IMR-90 (cell line): ENCODE results near the gene TATDN2. TPM values are rescaled to one million over a fixed set of nuclear protein-coding genes. Genes with fewer than 3 reads are reported as not detected.

Experiments
- ATAC-seq: fragments of 200-7000 bp; cut with Tn5 transposase; 2 replicates; pipeline ENCODE4 v1.9.1; 2020; ENCODE audit warnings: low read depth, mild to moderate bottlenecking, moderate library complexity
- BruUV-seq: library from RNA; stranded (reverse); fragments of 400-500 nt; replicated peaks from 2 replicates; lab custom pipeline; 2021; lab: Mats Ljungman, UMichigan
- CTCF ChIA-PET: fragments of 300-600 bp; formaldehyde crosslinking; extraction: SDS; loops from one replicate; lab custom pipeline; 2021; ENCODE audit warnings: antibody characterized with exemption; lab: Yijun Ruan, JAX
- POLR2A ChIA-PET: fragments of 300-600 bp; sonication (Branson Sonifier 250); formaldehyde crosslinking; loops from one replicate; lab custom pipeline; 2022; ENCODE audit warnings: antibody characterized with exemption; ENCODE audit not compliant: unreplicated experiment; lab: Charles Lee
- DNase-seq: peaks from one replicate; pipeline ENCODE4 v3.0.0; 2013
- H2AFZ ChIP-seq: replicated peaks from 2 replicates; pipeline ENCODE3; 2013; ENCODE audit warnings: low read length, mild to moderate bottlenecking; ENCODE audit not compliant: poor library complexity
- H2AK5ac ChIP-seq: 2 replicates; pipeline ENCODE4 v1.6.1; 2013; ENCODE audit warnings: low read depth, low read length, inconsistent platforms
- H2AK9ac ChIP-seq: replicated peaks from 2 replicates; pipeline ENCODE3; 2013; ENCODE audit warnings: mild to moderate bottlenecking, low read depth, low read length, moderate library complexity; ENCODE audit not compliant: poor library complexity
- H2BK120ac ChIP-seq: 2 replicates; pipeline ENCODE4 v1.6.1; 2013; ENCODE audit warnings: low read depth, low read length, inconsistent platforms
- H2BK15ac ChIP-seq: 3 replicates; pipeline ENCODE4 v1.6.1; 2013; ENCODE audit warnings: low read depth, low read length, inconsistent platforms
- H2BK20ac ChIP-seq: 2 replicates; pipeline ENCODE4 v1.6.1; 2013; ENCODE audit warnings: low read depth, mild to moderate bottlenecking, inconsistent platforms, low read length, moderate library complexity
- H2BK5ac ChIP-seq: 2 replicates; pipeline ENCODE4 v1.6.1; 2013; ENCODE audit warnings: mild to moderate bottlenecking, low read depth, low read length, inconsistent platforms; ENCODE audit not compliant: poor library complexity, severe bottlenecking
- H3K14ac ChIP-seq: replicated peaks from 2 replicates; pipeline ENCODE4 v1.6.1; 2013; ENCODE audit warnings: low read depth, low read length, inconsistent platforms
- H3K18ac ChIP-seq: 2 replicates; pipeline ENCODE4 v1.6.1; 2013; ENCODE audit warnings: low read depth, low read length, control low read depth
- H3K23ac ChIP-seq: 2 replicates; pipeline ENCODE4 v1.6.1; 2013; ENCODE audit warnings: low read depth, low read length, inconsistent platforms
- H3K27ac ChIP-seq: 2 replicates; pipeline ENCODE4 v1.5.1; 2013; ENCODE audit warnings: mild to moderate bottlenecking, control low read depth, low read length; ENCODE audit not compliant: insufficient read depth
- H3K27me3 ChIP-seq: 2 replicates; pipeline ENCODE4 v1.6.1; 2013; ENCODE audit warnings: low read length; ENCODE audit not compliant: control insufficient read depth, insufficient read depth
- H3K36me3 ChIP-seq: 2 replicates; pipeline ENCODE4 v1.6.1; 2013; ENCODE audit warnings: low read length, mixed read lengths; ENCODE audit not compliant: control insufficient read depth, insufficient read depth
- H3K4ac ChIP-seq: 2 replicates; pipeline ENCODE4 v1.6.1; 2013; ENCODE audit warnings: low read depth, low read length, inconsistent platforms
- H3K4me1 ChIP-seq: 2 replicates; pipeline ENCODE4 v1.6.1; 2013; ENCODE audit warnings: low read length, mixed read lengths; ENCODE audit not compliant: control insufficient read depth, insufficient read depth
- H3K4me2 ChIP-seq: 2 replicates; pipeline ENCODE4 v1.6.1; 2013; ENCODE audit warnings: low read depth, mild to moderate bottlenecking, control low read depth, low read length, moderate library complexity
- H3K4me3 ChIP-seq: 2 replicates; pipeline ENCODE4 v1.5.1; 2013; ENCODE audit warnings: low read depth, mild to moderate bottlenecking, control low read depth, low read length, moderate library complexity; ENCODE audit not compliant: insufficient read depth
- H3K56ac ChIP-seq: 2 replicates; pipeline ENCODE4 v1.6.1; 2013; ENCODE audit warnings: low read length, inconsistent platforms; ENCODE audit not compliant: insufficient read depth; ENCODE audit errors: extremely low read depth
- H3K79me1 ChIP-seq, 2 experiments: 2 replicates each; pipeline ENCODE4 v1.6.1; 2013; ENCODE audit warnings: low read length in 2 of 2, inconsistent platforms in 1 of 2, low read depth in 1 of 2
- H3K9ac ChIP-seq: 2 replicates; pipeline ENCODE4 v1.6.1; 2013; ENCODE audit warnings: low read depth, low read length, control low read depth
- H3K9me1 ChIP-seq: 2 replicates; pipeline ENCODE4 v1.6.1; 2013; ENCODE audit warnings: low read length, inconsistent platforms; ENCODE audit not compliant: insufficient read depth
- H3K9me3 ChIP-seq: 2 replicates; pipeline ENCODE4 v1.6.1; 2013; ENCODE audit warnings: low read length; ENCODE audit not compliant: control insufficient read depth, insufficient read depth
- H4K20me1 ChIP-seq: 2 replicates; pipeline ENCODE4 v1.6.1; 2013; ENCODE audit warnings: low read length, inconsistent platforms; ENCODE audit not compliant: insufficient read depth
- H4K5ac ChIP-seq: 2 replicates; pipeline ENCODE4 v1.6.1; 2013; ENCODE audit warnings: mild to moderate bottlenecking, low read depth, low read length, control low read depth
- H4K8ac ChIP-seq, 2 experiments: 2 replicates each; pipeline ENCODE4 v1.6.1; 2013; ENCODE audit warnings: low read depth in 2 of 2, low read length in 2 of 2, control low read depth in 1 of 2, inconsistent platforms in 1 of 2
- H4K91ac ChIP-seq: 2 replicates; pipeline ENCODE4 v1.6.1; 2013; ENCODE audit warnings: low read depth, low read length, inconsistent platforms; ENCODE audit not compliant: insufficient read depth
- CTCF ChIP-seq: conservative IDR thresholded peaks from 2 replicates; pipeline ENCODE4 v1.5.1; 2012; ENCODE audit warnings: mild to moderate bottlenecking, low read depth, low read length, improper control_type of control experiment
- ELK1 ChIP-seq: fragments of 150-350 bp; IDR thresholded peaks from 2 replicates; pipeline ENCODE4 v1.6.1; 2016; ENCODE audit warnings: low read depth, mild to moderate bottlenecking, low read length, moderate library complexity, borderline replicate concordance
- POLR2A ChIP-seq: IDR thresholded peaks from 2 replicates; pipeline ENCODE4 v1.6.1; 2012; ENCODE audit warnings: mild to moderate bottlenecking, low read depth, low read length
- WGBS, 2 experiments: methylation state at CpG; one replicate each; pipeline versions ENCODE4 v1.1.5 to v1.1.7; 2013; ENCODE audit warnings: missing lambda C conversion rate in 2 of 2; ENCODE audit not compliant: insufficient read length in 1 of 2; ENCODE audit errors: extremely low coverage in 2 of 2; 5-methylcytosine and 5-hydroxymethylcytosine counted together
- dilution Hi-C: fragments of 300-500 bp; cut with HindIII; formaldehyde crosslinking; loops from one replicate; pipeline ENCODE4 v1.14.3; 2018; ENCODE audit warnings: low sequenced_read_pairs; ENCODE audit not compliant: unreplicated experiment
- in situ Hi-C: fragments of 300-500 bp; cut with MboI; formaldehyde crosslinking; loops from 3 replicates; pipeline ENCODE4 v1.14.3; 2019; ENCODE audit warnings: low sequenced_read_pairs, inconsistent platforms, mixed read lengths
- intact Hi-C: fragments of 100-400 bp; cut with micrococcal nuclease; formaldehyde crosslinking; loops from 2 replicates; pipeline ENCODE4 v1.10.0; 2022
- polyA plus RNA-seq, 3 experiments: library from polyadenylated mRNA; depleted of rRNA; stranded (reverse); fragments of >200 nt; gene quantifications; 2 replicates each; pipeline ENCODE4 v1.2.3, GENCODE V29; 2012; ENCODE audit warnings: low replicate concordance in 1 of 3
- total RNA-seq: library from RNA; depleted of rRNA; stranded (reverse); fragments of >200 nt; gene quantifications from 2 replicates; pipeline ENCODE4 v1.2.3, GENCODE V29; 2012

The TATDN2 gene
- total and polyA plus RNA-seq, 2 of the 4 experiments (the other 2 are of a cell fraction): 9.0 to 18.8 TPM

- TF ChIP-seq CTCF: no peak
Observed at GRCh38 chr3:10321630-10322351, 73.5 kb downstream of the TATDN2 start (continued).

GRCh38 chr3:10322352-10322710, 74.1 kb downstream of the TATDN2 start:
- no peak overlapping the region for H3K18ac ChIP-seq
- H3K14ac ChIP-seq: no peak overlapping the region
- no peaks in the 10 kb centered on the region for H3K9me3 ChIP-seq
- DNase-seq: no peak
- no peak overlapping the region for H4K5ac ChIP-seq
- ChIA-PET POLR2A (interaction anchor here (0.5 kb wide), 1 partner anchor 9 kb away, joined by 4 read pairs; no protein-coding TSS in a partner anchor), CTCF (interaction anchor here (1.1 kb wide), 1 partner anchor 45 kb away, joined by 3 read pairs; no protein-coding TSS in a partner anchor)
- no TSS peak for BruUV-seq
- no peak overlapping the region for H3K4me2 ChIP-seq
- H4K8ac ChIP-seq: no peak overlapping the region
- H2BK5ac ChIP-seq: no peak overlapping the region
- H3K36me3 ChIP-seq: peaks cover 14% of the 10 kb centered on the region
- no peak overlapping the region for H2BK20ac ChIP-seq
- in situ Hi-C loops: no loop called here
- no peak overlapping the region for H2BK120ac ChIP-seq
- H3K23ac ChIP-seq: no peak overlapping the region
- H2AK9ac ChIP-seq: no peak overlapping the region
- no peak overlapping the region for H2BK15ac ChIP-seq
- peaks cover 12 to 32% of the 10 kb centered on the region in 2 experiments for H3K79me1 ChIP-seq
- TF ChIP-seq ELK1 (no peak), CTCF (peak; percentile 24; the same call in 1 of the 2 replicates), POLR2A (no peak)
- H3K27me3 ChIP-seq: peaks cover 25% of the 10 kb centered on the region
- H3K4ac ChIP-seq: no peak overlapping the region
- no peak overlapping the region for H4K91ac ChIP-seq
- no peak overlapping the region for H3K56ac ChIP-seq
- H2AK5ac ChIP-seq: no peak overlapping the region
- H3K27ac ChIP-seq: no peak overlapping the region
- H2AFZ ChIP-seq: no peak overlapping the region
- WGBS, 2 experiments: no CpG with 5 or more reads among the region's 1 CpG
- H3K9me1 ChIP-seq: peaks cover 8% of the 10 kb centered on the region
- intact Hi-C loops: no loop called here
- no peak overlapping the region for H3K9ac ChIP-seq
- ATAC-seq: no peak
- no peak overlapping the region for H3K4me3 ChIP-seq
- peaks cover 4% of the 10 kb centered on the region; the same call in 1 of the 2 replicates for H3K4me1 ChIP-seq
- dilution Hi-C loops: no loop called here
- peaks cover 23% of the 10 kb centered on the region for H4K20me1 ChIP-seq
